SK-N-SH (cell line): ENCODE measurements around the gene PRMT2. TPM values are rescaled to one million over a fixed set of nuclear protein-coding genes. Genes with fewer than 3 reads are reported as not detected.
A peak's percentile ranks its signal among the peaks of the same experiment; 100 is the strongest.

ENCODE experiments used
- CTCF ChIA-PET: fragments of 300-600, 350-600 bp; formaldehyde crosslinking; extraction: SDS; loops from one replicate; lab custom pipeline; 2021; lab: Yijun Ruan, JAX
- POLR2A ChIA-PET: fragments of 350-600 bp; sonication (Branson Sonifier 250); formaldehyde crosslinking; extraction: SDS; loops from one replicate; lab custom pipeline; 2020; ENCODE audit warnings: antibody characterized with exemption, inconsistent platforms; lab: Yijun Ruan, JAX
- DNase-seq: peaks from one replicate; pipeline ENCODE4 v3.0.0; 2012
- H2AFZ ChIP-seq: fragments of 200-600 bp; sonication (generic); 2 replicates; pipeline ENCODE4 v1.8.1; 2016; ENCODE audit warnings: antibody characterized with exemption, mild to moderate bottlenecking, low read depth
- H3F3A ChIP-seq: fragments of 200-600 bp; sonication (generic); replicated peaks from 2 replicates; pipeline ENCODE3; 2016; ENCODE audit warnings: antibody characterized with exemption, mild to moderate bottlenecking; ENCODE audit not compliant: insufficient read depth
- H3K27ac ChIP-seq, 2 experiments: fragments of 200-500 bp in 1 of 2; fragments of 200-600 bp in 1 of 2; sonication (Bioruptor generic) in 1 of 2; sonication (generic), shearing (Covaris generic) in 1 of 2; 2 replicates each; pipeline versions ENCODE4 v1.5.1 to v1.6.1; 2014 to 2016; ENCODE audit warnings: low read depth in 2 of 2, inconsistent platforms in 1 of 2, low read length in 1 of 2, mild to moderate bottlenecking in 1 of 2, mixed read lengths in 1 of 2
- H3K27me3 ChIP-seq: fragments of 200-600 bp; sonication (generic), shearing (Covaris generic); 2 replicates; pipeline ENCODE4 v1.6.1; 2016; ENCODE audit warnings: mixed run types; ENCODE audit not compliant: insufficient read depth
- H3K36me3 ChIP-seq, 2 experiments: fragments of 200-500 bp in 1 of 2; fragments of 200-600 bp in 1 of 2; sonication (Bioruptor generic) in 1 of 2; sonication (generic) in 1 of 2; replicated peaks in 1 of 2; 2 replicates each; pipeline versions ENCODE3 to v1.5.1; 2014 to 2016; ENCODE audit warnings: low read length in 1 of 2, mild to moderate bottlenecking in 1 of 2; ENCODE audit not compliant: insufficient read depth in 2 of 2, control insufficient read depth in 1 of 2
- H3K4me1 ChIP-seq, 2 experiments: fragments of 200-500 bp in 1 of 2; fragments of 200-600 bp in 1 of 2; sonication (Bioruptor generic) in 1 of 2; sonication (generic), shearing (Covaris generic) in 1 of 2; 2 replicates each; pipeline versions ENCODE4 v1.5.1 to v1.6.1; 2014 to 2016; ENCODE audit warnings: low read depth in 1 of 2, low read length in 1 of 2, mixed run types in 1 of 2; ENCODE audit not compliant: insufficient read depth in 2 of 2, control insufficient read depth in 1 of 2
- H3K4me2 ChIP-seq: fragments of 200-600 bp; sonication (generic), shearing (Covaris generic); 2 replicates; pipeline ENCODE4 v1.6.1; 2017; ENCODE audit warnings: mixed run types
- H3K4me3 ChIP-seq, 2 experiments: fragments of 200-500 bp in 1 of 2; fragments of 200-600 bp in 1 of 2; sonication (Bioruptor generic) in 1 of 2; sonication (generic), shearing (Covaris generic) in 1 of 2; 2 replicates each; pipeline versions ENCODE4 v1.5.1 to v1.8.1; 2014 to 2016; ENCODE audit warnings: low read depth in 2 of 2, inconsistent platforms in 1 of 2, low read length in 1 of 2, mild to moderate bottlenecking in 1 of 2, mixed read lengths in 1 of 2, moderate library complexity in 1 of 2
- H3K79me2 ChIP-seq: fragments of 200-600 bp; sonication (generic); 2 replicates; pipeline ENCODE4 v1.8.1; 2017; ENCODE audit warnings: mild to moderate bottlenecking; ENCODE audit not compliant: insufficient read depth
- H3K9ac ChIP-seq: fragments of 200-600 bp; sonication (generic); 2 replicates; pipeline ENCODE4 v1.6.1; 2017; ENCODE audit warnings: mixed run types
- H3K9me2 ChIP-seq: fragments of 200-600 bp; sonication (generic); 2 replicates; pipeline ENCODE4 v1.6.1; 2017; ENCODE audit warnings: mixed run types
- H3K9me3 ChIP-seq: fragments of 200-600 bp; sonication (generic); 2 replicates; pipeline ENCODE4 v1.6.1; 2017; ENCODE audit warnings: mixed run types, mild to moderate bottlenecking, moderate library complexity
- H4K20me1 ChIP-seq: fragments of 200-600 bp; sonication (generic); 2 replicates; pipeline ENCODE4 v1.6.1; 2017; ENCODE audit warnings: mild to moderate bottlenecking, mixed run types; ENCODE audit not compliant: insufficient read depth
- CHD2 ChIP-seq: fragments of 150-350 bp; IDR thresholded peaks from 2 replicates; pipeline ENCODE4 v1.6.1; 2018; ENCODE audit warnings: low read length; ENCODE audit not compliant: partially characterized antibody
- CTCF ChIP-seq: fragments of 200-600 bp; sonication (generic); IDR thresholded peaks from 2 replicates; pipeline ENCODE4 v1.6.1; 2017; ENCODE audit warnings: antibody characterized with exemption, mild to moderate bottlenecking, moderate library complexity
- EZH2phosphoT487 ChIP-seq: fragments of 200-600 bp; sonication (generic); IDR thresholded peaks from 2 replicates; pipeline ENCODE4 v1.6.1; 2017; ENCODE audit warnings: low read depth, mixed run types, mild to moderate bottlenecking, antibody characterized with exemption, moderate library complexity, borderline replicate concordance
- IRF3 ChIP-seq: fragments of 150-350 bp; IDR thresholded peaks from 2 replicates; pipeline ENCODE4 v1.6.1; 2016; ENCODE audit warnings: mild to moderate bottlenecking, low read depth, low read length
- JUND ChIP-seq: IDR thresholded peaks from 2 replicates; pipeline ENCODE4 v1.4.0; 2012
- MAX ChIP-seq: IDR thresholded peaks from 2 replicates; pipeline ENCODE4 v1.4.0; 2012; ENCODE audit warnings: low read depth
- NRF1 ChIP-seq: IDR thresholded peaks from 2 replicates; pipeline ENCODE4 v1.6.1; 2012; ENCODE audit warnings: low read depth, mild to moderate bottlenecking, low read length
- RAD21 ChIP-seq: IDR thresholded peaks from 2 replicates; pipeline ENCODE4 v1.6.1; 2012; ENCODE audit warnings: mild to moderate bottlenecking, low read length
- RCOR1 ChIP-seq: fragments of 150-350 bp; IDR thresholded peaks from 2 replicates; pipeline ENCODE4 v1.6.1; 2017; ENCODE audit warnings: antibody characterized with exemption, low read length
- RXRA ChIP-seq: IDR thresholded peaks from 2 replicates; pipeline ENCODE4 v1.4.0; 2012; ENCODE audit warnings: low read depth, mild to moderate bottlenecking, borderline replicate concordance
- SIN3A ChIP-seq: IDR thresholded peaks from 2 replicates; pipeline ENCODE4 v1.6.1; 2012; ENCODE audit warnings: low read depth, mild to moderate bottlenecking, low read length, moderate library complexity, borderline replicate concordance
- SMC3 ChIP-seq: IDR thresholded peaks from 2 replicates; pipeline ENCODE4 v1.6.1; 2012; ENCODE audit warnings: low read depth, low read length, improper control_type of control experiment
- TCF12 ChIP-seq: IDR thresholded peaks from 2 replicates; pipeline ENCODE4 v1.4.0; 2012
- WGBS: methylation state at CpG from one replicate; pipeline ENCODE4 v1.1.6; 2017; ENCODE audit warnings: low lambda C conversion rate; 5-methylcytosine and 5-hydroxymethylcytosine counted together
- polyA plus RNA-seq, 3 experiments: library from polyadenylated mRNA; depleted of rRNA; stranded (reverse); fragments of >200 nt; gene quantifications; 2 replicates each; pipeline ENCODE4 v1.2.3, GENCODE V29; 2012

The PRMT2 gene
- polyA plus RNA-seq, 1 of the 3 experiments (the other 2 are of a cell fraction): 278 TPM

GRCh38 chr21:46637952-46638746 lies 2.7 kb downstream of the PRMT2 start:
- Histone ChIP-seq H2AFZ (no peak overlapping the region), H3F3A (peaks cover 13% of the 10 kb centered on the region), H3K9me2 (no peaks in the 10 kb centered on the region), H3K9me3 (no peaks in the 10 kb centered on the region), H3K36me3 (peaks cover 31 to 43% of the 10 kb centered on the region in 2 experiments), H3K4me1 (peaks cover 9 to 22% of the 10 kb centered on the region in 2 experiments; a peak in 2 of 4 replicates), H3K79me2 (peaks cover 70% of the 10 kb centered on the region), H3K27ac (peak overlapping the region in 1 of 2 experiments; percentile 11; a peak in 1 of 4 replicates), H3K4me3 (peak overlapping the region; percentile 12 to 54; a peak in 3 of 4 replicates), H3K4me2 (peak overlapping the region; percentile 62), H4K20me1 (peaks cover 29% of the 10 kb centered on the region), H3K9ac (peak overlapping the region; percentile 6; the same call in 1 of the 2 replicates), H3K27me3 (no peaks in the 10 kb centered on the region)
- POLR2A ChIA-PET: no interaction called here
- WGBS: 96% methylated on average over 3 of the region's 3 CpGs
- CTCF ChIA-PET: interaction anchor here (1.8 kb wide), 1 partner anchor 169 kb away, joined by 7 read pairs; no protein-coding TSS in a partner anchor
- no peak for DNase-seq
- TF ChIP-seq NRF1 (no peak), JUND (no peak), CHD2 (no peak), SIN3A (no peak), IRF3 (no peak), RXRA (no peak), EZH2phosphoT487 (no peak), TCF12 (no peak), MAX (no peak)

GRCh38 chr21:46639489-46640386 lies 4.3 kb downstream of the PRMT2 start:
- Histone ChIP-seq H3K4me2 (no peak overlapping the region), H3K4me1 (peaks cover 9 to 17% of the 10 kb centered on the region in 2 experiments; a peak in 2 of 4 replicates), H3K9me2 (no peaks in the 10 kb centered on the region), H3K9me3 (no peaks in the 10 kb centered on the region), H3K9ac (no peak overlapping the region), H4K20me1 (peaks cover 29% of the 10 kb centered on the region), H3K36me3 (peaks cover 46 to 58% of the 10 kb centered on the region in 2 experiments), H3K4me3 (peak overlapping the region in 1 of 2 experiments; percentile 10; a peak in 1 of 4 replicates), H3K27me3 (no peaks in the 10 kb centered on the region), H3K79me2 (peaks cover 74% of the 10 kb centered on the region), H2AFZ (no peak overlapping the region), H3K27ac (no peak overlapping the region), H3F3A (peaks cover 13% of the 10 kb centered on the region)
- TF ChIP-seq RAD21 (peak; percentile 56), CTCF (peak; percentile 66), SMC3 (peak; percentile 17; the same call in 1 of the 2 replicates), RCOR1 (no peak)
- ChIA-PET CTCF (interaction anchor here (0.6 to 1.8 kb wide), 17 partner anchors 8 to 668 kb away, joined by 3 to 7 read pairs (median 3); partner anchors contain the start of gene S100B), POLR2A (no interaction called here)
- peak; percentile 44 for DNase-seq
- 87% methylated on average over 8 of the region's 8 CpGs for WGBS
